IPS-15b (cell line): Measurements from ENCODE around the gene CAVIN4.

Source experiments
- H3K27me3 ChIP-seq: one replicate; pipeline ENCODE4 v1.6.1; 2013; ENCODE audit warnings: low read length; ENCODE audit not compliant: control insufficient read depth, insufficient read depth
- H3K36me3 ChIP-seq: one replicate; pipeline ENCODE4 v1.6.1; 2013; ENCODE audit warnings: low read length; ENCODE audit not compliant: control insufficient read depth, insufficient read depth
- H3K4me1 ChIP-seq: one replicate; pipeline ENCODE4 v1.6.1; 2013; ENCODE audit warnings: mild to moderate bottlenecking, low read length; ENCODE audit not compliant: control insufficient read depth, insufficient read depth
- H3K4me3 ChIP-seq: one replicate; pipeline ENCODE4 v1.5.1; 2013; ENCODE audit warnings: low read depth, low read length
- H3K9ac ChIP-seq: one replicate; pipeline ENCODE4 v1.6.1; 2013; ENCODE audit warnings: low read depth, mild to moderate bottlenecking, low read length
- H3K9me3 ChIP-seq: one replicate; pipeline ENCODE4 v1.6.1; 2013; ENCODE audit warnings: mild to moderate bottlenecking, low read length; ENCODE audit not compliant: control insufficient read depth, insufficient read depth

Gene CAVIN4, protein sequence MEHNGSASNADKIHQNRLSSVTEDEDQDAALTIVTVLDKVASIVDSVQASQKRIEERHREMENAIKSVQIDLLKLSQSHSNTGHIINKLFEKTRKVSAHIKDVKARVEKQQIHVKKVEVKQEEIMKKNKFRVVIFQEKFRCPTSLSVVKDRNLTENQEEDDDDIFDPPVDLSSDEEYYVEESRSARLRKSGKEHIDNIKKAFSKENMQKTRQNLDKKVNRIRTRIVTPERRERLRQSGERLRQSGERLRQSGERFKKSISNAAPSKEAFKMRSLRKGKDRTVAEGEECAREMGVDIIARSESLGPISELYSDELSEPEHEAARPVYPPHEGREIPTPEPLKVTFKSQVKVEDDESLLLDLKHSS

DNA sequence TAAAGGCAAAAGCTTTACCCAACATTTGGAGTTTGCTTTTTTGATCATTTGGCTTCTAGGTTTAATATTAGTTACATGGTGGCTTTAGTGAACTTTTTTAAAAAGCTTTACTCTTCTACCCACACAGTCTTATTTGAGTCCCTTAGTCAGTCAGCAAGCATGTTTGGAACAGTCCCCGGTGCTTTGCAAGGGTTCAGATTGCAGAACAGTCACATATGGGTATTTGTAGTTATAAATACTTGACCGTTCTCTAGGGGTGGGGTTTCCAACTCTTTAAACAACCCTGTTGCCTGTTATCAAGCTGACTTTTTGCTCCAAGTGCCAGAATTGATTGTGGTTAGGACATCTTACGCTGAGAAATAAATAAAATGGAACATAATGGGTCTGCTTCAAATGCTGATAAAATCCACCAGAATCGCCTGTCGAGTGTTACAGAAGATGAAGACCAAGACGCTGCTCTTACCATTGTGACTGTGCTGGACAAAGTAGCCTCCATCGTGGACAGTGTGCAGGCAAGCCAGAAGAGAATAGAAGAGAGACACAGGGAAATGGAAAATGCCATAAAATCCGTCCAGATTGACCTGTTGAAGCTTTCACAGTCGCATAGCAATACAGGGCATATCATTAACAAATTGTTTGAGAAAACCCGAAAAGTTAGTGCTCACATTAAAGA, at the start of gene CAVIN4:
Gene CAVIN4 (plus strand): TSS at position 304 of the 673 bp plus-strand sequence. CDS start 65 bp downstream, at position 369.
- H3K4me3 ChIP-seq = no peak within 1 kb of the TSS
- H3K9me3 ChIP-seq = no peaks in the 10 kb centered on the region
- peaks cover 3% of the 10 kb centered on the region for H3K36me3 ChIP-seq
- no peaks in the 10 kb centered on the region for H3K4me1 ChIP-seq
- H3K9ac ChIP-seq = no peak within 1 kb of the TSS
- no peaks in the 10 kb centered on the region for H3K27me3 ChIP-seq

DNA sequence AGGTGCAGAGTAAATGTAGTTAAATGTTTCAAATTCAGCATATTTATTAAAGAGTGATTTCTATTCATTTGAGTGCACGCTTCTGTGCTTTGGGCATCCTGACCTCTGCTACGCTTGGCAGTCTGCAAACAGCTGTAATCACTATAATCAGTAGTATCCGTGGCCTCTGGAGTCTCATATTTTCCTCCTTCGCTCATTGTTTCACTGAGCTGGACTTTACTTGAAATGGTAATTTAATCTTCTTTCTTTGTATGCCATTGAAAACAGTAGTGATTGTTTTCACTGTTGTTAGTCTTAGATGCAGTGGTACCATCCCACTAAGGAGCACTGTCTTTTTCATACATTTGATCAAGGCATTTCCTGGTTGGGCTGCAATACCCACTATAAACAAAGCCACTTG, 43.5 kb upstream of the CAVIN4 start:
- no peaks in the 10 kb centered on the region for H3K9me3 ChIP-seq
- H3K9ac ChIP-seq = no peak overlapping the region

DNA sequence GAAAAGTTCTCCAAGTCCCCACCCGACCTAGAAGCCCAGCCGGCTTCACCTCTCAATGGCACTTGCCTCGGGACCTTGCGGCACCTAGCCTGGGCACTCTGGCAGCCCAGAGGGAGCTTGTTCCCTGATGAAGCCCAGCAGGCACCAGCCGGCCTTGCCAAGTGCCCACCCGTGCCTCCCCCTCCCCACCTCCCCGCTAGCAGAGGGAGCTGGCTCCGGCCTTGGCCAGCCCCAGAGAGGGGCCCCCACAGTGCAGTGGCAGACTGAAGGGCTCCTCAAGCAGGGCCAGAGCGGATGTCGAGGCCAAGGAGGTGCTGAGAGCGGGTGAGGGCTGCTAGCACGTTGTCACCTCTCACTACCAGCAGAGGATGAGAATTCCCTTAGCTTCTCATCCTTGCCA, 37.6 kb upstream of the CAVIN4 start:
- peaks cover 3% of the 10 kb centered on the region for H3K9me3 ChIP-seq
- no peaks in the 10 kb centered on the region for H3K4me1 ChIP-seq
- no peak overlapping the region for H3K4me3 ChIP-seq
- no peaks in the 10 kb centered on the region for H3K27me3 ChIP-seq
- H3K9ac ChIP-seq = no peak overlapping the region
- peaks cover 12% of the 10 kb centered on the region for H3K36me3 ChIP-seq

More for the DNA sequence above, 43.5 kb upstream of the CAVIN4 start:
- H3K4me3 ChIP-seq = no peak overlapping the region
- H3K36me3 ChIP-seq = peaks cover 3% of the 10 kb centered on the region
- H3K27me3 ChIP-seq = no peaks in the 10 kb centered on the region
- H3K4me1 ChIP-seq = no peaks in the 10 kb centered on the region

DNA sequence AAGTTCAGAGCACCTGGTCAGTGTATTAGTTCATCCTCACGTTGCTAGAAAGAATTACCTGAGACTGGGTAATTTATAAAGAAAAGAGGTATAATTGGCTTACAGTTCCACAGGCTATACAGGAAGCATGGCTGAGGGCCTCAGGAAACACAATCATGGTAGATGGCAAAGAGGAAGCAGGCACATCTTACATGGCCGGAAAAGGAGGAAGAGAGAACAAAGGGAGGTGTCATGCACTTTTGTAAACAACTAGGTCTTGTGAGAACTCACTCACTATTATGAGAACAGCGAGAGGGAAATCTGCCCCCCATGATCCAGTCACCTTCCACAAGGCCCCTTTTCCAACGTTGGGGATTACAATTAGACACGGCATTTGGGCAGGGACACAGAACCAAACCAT, 28.8 kb upstream of the CAVIN4 start:
- no peak overlapping the region for H3K9ac ChIP-seq
- H3K9me3 ChIP-seq = peaks cover 3% of the 10 kb centered on the region
- peaks cover 4% of the 10 kb centered on the region for H3K36me3 ChIP-seq
- no peaks in the 10 kb centered on the region for H3K27me3 ChIP-seq
- no peaks in the 10 kb centered on the region for H3K4me1 ChIP-seq
- no peak overlapping the region for H3K4me3 ChIP-seq

DNA sequence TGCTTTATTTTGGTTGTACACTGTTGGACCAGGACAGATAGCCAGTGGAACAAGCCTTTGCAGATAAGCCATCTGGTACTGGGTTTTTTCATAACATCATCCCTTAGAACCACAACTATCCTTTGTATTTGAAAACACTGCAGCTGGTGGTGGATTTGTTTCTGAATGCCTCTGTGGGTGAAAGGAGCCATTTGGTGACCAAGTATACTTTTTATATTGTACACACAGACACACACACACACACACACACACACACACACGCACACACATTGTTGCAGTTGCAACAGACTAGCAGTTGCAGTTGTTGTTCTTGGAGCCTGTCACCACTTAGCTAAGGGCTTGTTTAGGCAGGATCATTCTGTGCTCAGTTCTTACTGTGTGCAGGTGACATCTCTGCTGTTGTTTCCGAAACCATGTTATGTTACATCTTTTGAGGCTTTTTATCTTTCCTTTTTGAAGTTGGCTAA, 22.9 kb upstream of the CAVIN4 start:
- Histone ChIP-seq H3K4me1 (no peaks in the 10 kb centered on the region), H3K9ac (no peak overlapping the region), H3K27me3 (no peaks in the 10 kb centered on the region), H3K9me3 (no peaks in the 10 kb centered on the region), H3K36me3 (no peaks in the 10 kb centered on the region), H3K4me3 (no peak overlapping the region)

DNA sequence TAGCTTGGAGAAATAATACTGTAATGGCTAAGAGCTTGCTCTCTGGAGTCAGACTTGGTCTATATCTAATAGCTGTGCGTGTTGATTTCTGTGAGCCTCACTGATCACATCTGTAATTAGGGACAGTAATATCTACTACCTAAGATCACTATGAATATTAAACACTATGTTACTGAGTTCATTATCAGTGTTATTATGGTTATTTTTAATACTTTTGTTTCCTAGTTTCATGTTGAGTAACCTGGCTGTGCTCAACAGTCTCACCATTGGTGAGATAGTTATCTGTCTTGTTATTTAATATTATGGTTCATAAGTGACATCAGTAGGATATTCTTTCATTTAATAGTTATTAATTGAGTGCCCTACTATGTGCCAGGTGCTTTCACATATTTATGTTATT, 22.4 kb upstream of the CAVIN4 start:
- Histone ChIP-seq H3K9me3 (no peaks in the 10 kb centered on the region), H3K9ac (no peak overlapping the region), H3K4me3 (no peak overlapping the region), H3K36me3 (no peaks in the 10 kb centered on the region), H3K27me3 (no peaks in the 10 kb centered on the region), H3K4me1 (no peaks in the 10 kb centered on the region)

DNA sequence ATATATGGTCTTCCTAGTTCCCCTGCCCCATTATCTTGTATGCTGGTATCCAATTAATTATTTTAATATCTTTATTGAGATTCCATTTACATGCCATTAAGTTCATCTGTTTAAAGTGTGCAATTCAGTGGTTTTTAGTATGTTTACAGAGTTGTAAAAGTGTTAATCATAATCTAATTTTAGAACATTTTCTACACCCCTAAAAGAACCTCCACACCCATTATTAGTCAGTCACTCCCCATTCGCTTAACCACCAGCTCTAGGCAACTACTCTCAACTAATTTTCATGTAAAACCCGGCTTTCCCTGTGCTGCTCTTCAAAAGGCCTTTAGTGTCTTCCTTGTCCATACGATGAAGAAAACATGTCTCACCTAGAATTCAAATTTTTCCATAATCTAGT, 20.8 kb upstream of the CAVIN4 start:
- Histone ChIP-seq H3K4me3 (no peak overlapping the region), H3K9ac (no peak overlapping the region), H3K9me3 (no peaks in the 10 kb centered on the region), H3K27me3 (no peaks in the 10 kb centered on the region), H3K36me3 (no peaks in the 10 kb centered on the region), H3K4me1 (no peaks in the 10 kb centered on the region)

DNA sequence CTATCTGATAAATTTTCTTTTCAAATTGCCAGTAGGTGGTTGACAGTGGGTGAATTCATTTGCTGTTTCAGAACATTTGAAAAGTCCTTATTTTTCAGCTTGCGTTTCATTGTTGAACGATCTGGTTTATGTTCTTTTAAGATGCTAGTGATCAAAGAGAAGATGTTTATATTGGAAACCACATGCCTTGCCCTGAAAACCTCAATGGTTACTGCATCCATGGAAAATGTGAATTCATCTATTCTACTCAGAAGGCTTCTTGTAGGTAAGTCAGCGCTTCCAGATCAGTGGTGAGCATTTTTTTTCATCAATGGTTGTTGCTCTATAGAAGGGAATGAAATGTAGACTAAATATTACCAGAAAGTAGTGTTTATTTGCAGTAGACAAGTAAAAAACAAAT, 16.6 kb upstream of the CAVIN4 start:
- no peaks in the 10 kb centered on the region for H3K27me3 ChIP-seq
- no peak overlapping the region for H3K4me3 ChIP-seq
- no peaks in the 10 kb centered on the region for H3K9me3 ChIP-seq
- H3K4me1 ChIP-seq = no peaks in the 10 kb centered on the region
- no peak overlapping the region for H3K9ac ChIP-seq
- H3K36me3 ChIP-seq = no peaks in the 10 kb centered on the region

DNA sequence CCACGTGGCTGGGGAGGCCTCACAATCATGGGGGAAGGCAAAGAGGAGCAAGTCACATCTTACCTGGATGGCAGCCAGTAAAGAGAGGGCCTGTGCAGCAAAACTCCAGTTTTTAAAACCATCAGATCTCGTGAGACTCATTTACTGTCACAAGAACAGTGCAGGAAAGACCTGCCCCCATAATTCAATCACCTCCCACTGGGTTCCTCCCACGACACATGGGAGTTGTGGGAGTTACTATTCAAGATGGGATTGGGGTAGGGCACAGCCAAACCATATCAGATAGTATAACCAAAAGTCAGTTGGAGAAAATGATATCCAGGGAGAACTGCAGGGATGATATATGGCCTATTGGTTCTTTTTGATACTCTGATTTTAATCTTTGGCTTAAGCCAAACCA, 10.0 kb upstream of the CAVIN4 start:
- Histone ChIP-seq H3K27me3 (no peaks in the 10 kb centered on the region), H3K9me3 (no peaks in the 10 kb centered on the region)

DNA sequence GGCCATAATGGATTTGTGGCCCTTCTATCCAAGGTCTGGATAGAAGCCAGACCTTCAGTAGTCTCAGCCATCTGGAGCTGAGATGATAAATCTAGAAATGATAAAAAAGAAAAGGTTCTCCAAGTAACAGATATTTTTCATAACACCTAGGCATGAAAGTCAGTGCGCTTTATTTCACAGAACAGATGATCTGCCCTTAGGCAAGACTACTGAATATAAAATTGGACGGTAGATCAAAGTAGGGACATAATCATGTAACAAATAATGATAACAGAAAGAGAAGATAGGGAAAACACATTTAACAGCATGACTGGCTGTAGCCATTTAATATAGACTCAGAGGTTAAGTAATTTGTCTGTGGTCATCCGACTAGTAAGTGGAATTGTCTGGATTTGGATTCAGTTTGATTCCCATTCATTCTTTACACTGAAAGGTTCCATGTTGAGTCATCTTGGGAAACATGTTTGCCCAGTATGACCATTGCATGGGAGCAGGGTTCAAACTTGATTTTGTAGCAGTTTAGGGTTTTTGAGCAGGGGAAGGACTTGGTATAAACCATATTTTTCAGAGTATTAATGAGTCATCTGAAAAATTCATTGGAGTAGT, 4.1 kb upstream of the CAVIN4 start:
- H3K36me3 ChIP-seq = peaks cover 3% of the 10 kb centered on the region
- no peaks in the 10 kb centered on the region for H3K27me3 ChIP-seq
- no peaks in the 10 kb centered on the region for H3K4me1 ChIP-seq
- H3K9ac ChIP-seq = no peak overlapping the region
- no peaks in the 10 kb centered on the region for H3K9me3 ChIP-seq
- no peak overlapping the region for H3K4me3 ChIP-seq

More for the DNA sequence above, 10.0 kb upstream of the CAVIN4 start:
- H3K36me3 ChIP-seq = peaks cover 7% of the 10 kb centered on the region
- no peak overlapping the region for H3K4me3 ChIP-seq
- H3K9ac ChIP-seq = no peak overlapping the region
- H3K4me1 ChIP-seq = no peaks in the 10 kb centered on the region

DNA sequence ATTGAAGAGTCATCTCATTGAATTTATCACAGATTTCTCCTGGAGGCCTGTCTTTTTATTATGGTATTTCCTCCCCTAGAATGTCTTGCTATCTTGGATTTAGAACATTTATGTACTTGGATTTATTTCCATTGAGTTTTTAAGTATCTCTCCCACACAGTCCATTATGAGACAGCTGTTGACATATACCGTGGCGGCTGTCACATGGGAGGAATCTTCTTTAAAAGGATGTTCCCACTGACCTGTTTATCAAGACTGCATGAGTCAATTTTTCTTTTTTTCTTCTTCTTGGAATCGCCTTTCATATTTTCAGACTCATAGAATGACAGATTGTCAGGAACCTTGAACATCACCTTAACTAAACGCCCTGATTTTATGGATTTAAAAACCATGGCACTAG, 2.9 kb upstream of the CAVIN4 start:
- H3K27me3 ChIP-seq = no peaks in the 10 kb centered on the region
- no peak overlapping the region for H3K4me3 ChIP-seq
- no peak overlapping the region for H3K9ac ChIP-seq
- H3K9me3 ChIP-seq = no peaks in the 10 kb centered on the region
- no peaks in the 10 kb centered on the region for H3K4me1 ChIP-seq
- H3K36me3 ChIP-seq = peaks cover 3% of the 10 kb centered on the region
